GM23338 (cell line): Measurements from ENCODE around the gene CAMTA1. TPM values are rescaled to one million over a fixed set of nuclear protein-coding genes. Genes with fewer than 3 reads are reported as not detected.

ENCODE experiments used
- ATAC-seq: fragments of 200-7000 bp; cut with Tn5 transposase; 3 replicates; pipeline ENCODE4 v1.9.1; 2020
- DNase-seq: peaks from one replicate; pipeline ENCODE4 v3.0.0-alpha.2; 2015; ENCODE audit warnings: low spot score
- H2AFZ ChIP-seq: fragments of 200-600 bp; sonication (generic); 2 replicates; pipeline ENCODE4 v1.8.0; 2016; ENCODE audit warnings: antibody characterized with exemption, mild to moderate bottlenecking, moderate library complexity
- H3F3A ChIP-seq: fragments of 200-600 bp; sonication (generic); replicated peaks from 2 replicates; pipeline ENCODE4 v1.8.0; 2017; ENCODE audit warnings: antibody characterized with exemption, mixed run types, low read depth
- H3K27ac ChIP-seq: fragments of 200-600 bp; sonication (generic); 2 replicates; pipeline ENCODE4 v1.6.1; 2016; ENCODE audit warnings: low read depth
- H3K27me3 ChIP-seq: fragments of 200-600 bp; sonication (generic); 2 replicates; pipeline ENCODE4 v1.8.0; 2016; ENCODE audit warnings: mild to moderate bottlenecking, mixed run types, moderate library complexity; ENCODE audit not compliant: insufficient read depth
- H3K36me3 ChIP-seq: fragments of 200-600 bp; sonication (generic); 2 replicates; pipeline ENCODE4 v1.8.0; 2016; ENCODE audit warnings: mild to moderate bottlenecking; ENCODE audit not compliant: insufficient read depth
- H3K4me1 ChIP-seq: fragments of 200-600 bp; sonication (generic); 2 replicates; pipeline ENCODE4 v1.8.0; 2016; ENCODE audit warnings: mild to moderate bottlenecking, moderate library complexity; ENCODE audit not compliant: insufficient read depth
- H3K4me2 ChIP-seq: fragments of 200-600 bp; sonication (generic); 2 replicates; pipeline ENCODE4 v1.7.1; 2017; ENCODE audit warnings: mixed run types
- H3K4me3 ChIP-seq: fragments of 200-600 bp; sonication (generic); 2 replicates; pipeline ENCODE4 v1.6.1; 2016; ENCODE audit warnings: mixed run types
- H3K79me2 ChIP-seq: fragments of 200-600 bp; sonication (generic); replicated peaks from 2 replicates; pipeline ENCODE4 v1.8.0; 2017; ENCODE audit warnings: mild to moderate bottlenecking; ENCODE audit not compliant: insufficient read depth
- H3K9me2 ChIP-seq: fragments of 200-600 bp; sonication (generic); 2 replicates; pipeline ENCODE4 v1.8.0; 2017; ENCODE audit not compliant: insufficient read depth
- H4K20me1 ChIP-seq: fragments of 200-600 bp; sonication (generic); replicated peaks from 2 replicates; pipeline ENCODE4 v1.8.0; 2017; ENCODE audit warnings: mild to moderate bottlenecking; ENCODE audit not compliant: insufficient read depth
- H3K27ac Mint-ChIP-seq: 2 replicates; pipeline ENCODE4 v1.8.0; 2020; ENCODE audit warnings: inconsistent platforms, mild to moderate bottlenecking, moderate library complexity, mixed read lengths
- H3K27me3 Mint-ChIP-seq: 3 replicates; pipeline ENCODE4 v1.8.0; 2022; ENCODE audit warnings: low read depth, mild to moderate bottlenecking, moderate library complexity, mixed read lengths, inconsistent platforms; ENCODE audit not compliant: insufficient read depth, poor library complexity
- H3K36me3 Mint-ChIP-seq: 3 replicates; pipeline ENCODE4 v1.8.0; 2021; ENCODE audit warnings: low read depth, mild to moderate bottlenecking, inconsistent platforms, moderate library complexity, mixed read lengths
- H3K4me1 Mint-ChIP-seq: 3 replicates; pipeline ENCODE4 v1.8.0; 2020; ENCODE audit warnings: mild to moderate bottlenecking, inconsistent platforms, mixed read lengths
- H3K4me3 Mint-ChIP-seq: 3 replicates; pipeline ENCODE4 v1.8.0; 2021; ENCODE audit warnings: moderate library complexity, mild to moderate bottlenecking, inconsistent platforms, mixed read lengths
- H3K9me3 Mint-ChIP-seq: 3 replicates; pipeline ENCODE4 v1.8.0; 2020; ENCODE audit warnings: moderate library complexity, mild to moderate bottlenecking, inconsistent platforms, mixed read lengths
- CREB1 ChIP-seq: fragments of 250-450 bp; sonication (Bioruptor Pico); IDR thresholded peaks from 2 replicates; pipeline ENCODE4 v1.5.0; 2020; ENCODE audit warnings: low read depth, mild to moderate bottlenecking, moderate library complexity
- CTCF ChIP-seq, 2 experiments: fragments of 200-600 bp in 1 of 2; sonication (generic) in 1 of 2; conservative IDR thresholded peaks; 2 replicates each; pipeline versions ENCODE4 v1.5.1 to v1.6.1; 2016 to 2017; ENCODE audit warnings: antibody characterized with exemption in 2 of 2, low read depth in 2 of 2, mild to moderate bottlenecking in 2 of 2, moderate library complexity in 1 of 2
- EZH2 ChIP-seq: fragments of 200-600 bp; sonication (generic); IDR thresholded peaks from one replicate; pipeline ENCODE4 v1.8.0; 2017; ENCODE audit warnings: antibody characterized with exemption, mild to moderate bottlenecking, low read depth; ENCODE audit not compliant: unreplicated experiment
- EZH2phosphoT487 ChIP-seq: fragments of 200-600 bp; sonication (generic); IDR thresholded peaks from one replicate; pipeline ENCODE4 v1.8.1; 2018; ENCODE audit warnings: antibody characterized with exemption; ENCODE audit not compliant: unreplicated experiment
- JUNB ChIP-seq: IDR thresholded peaks from one replicate; pipeline ENCODE4 v1.6.1; 2016; ENCODE audit warnings: antibody characterized with exemption; ENCODE audit not compliant: unreplicated experiment
- NANOG ChIP-seq: IDR thresholded peaks from 2 replicates; pipeline ENCODE4 v1.6.1; 2016; ENCODE audit warnings: antibody characterized with exemption, borderline replicate concordance
- POLR2AphosphoS5 ChIP-seq: IDR thresholded peaks from 2 replicates; pipeline ENCODE4 v1.6.1; 2016; ENCODE audit warnings: antibody characterized with exemption, low read depth
- REST ChIP-seq: IDR thresholded peaks from one replicate; pipeline ENCODE4 v1.6.1; 2018; ENCODE audit warnings: antibody characterized with exemption; ENCODE audit not compliant: unreplicated experiment
- STAT1 ChIP-seq: IDR thresholded peaks from one replicate; pipeline ENCODE4 v1.6.1; 2016; ENCODE audit warnings: antibody characterized with exemption; ENCODE audit not compliant: unreplicated experiment
- ZNF114 ChIP-seq: fragments of 250-450 bp; sonication (Bioruptor Pico); IDR thresholded peaks from 2 replicates; pipeline ENCODE4 v1.5.0; 2020; ENCODE audit warnings: mild to moderate bottlenecking, moderate library complexity
- ZNF331 ChIP-seq: fragments of 250-450 bp; sonication (Bioruptor Pico); IDR thresholded peaks from 2 replicates; pipeline ENCODE4 v1.5.0; 2020; ENCODE audit warnings: low read depth, mild to moderate bottlenecking, moderate library complexity
- ZNF462 ChIP-seq: fragments of 250-450 bp; sonication (Bioruptor Pico); IDR thresholded peaks from 2 replicates; pipeline ENCODE4 v1.5.0; 2020; ENCODE audit warnings: mild to moderate bottlenecking, moderate library complexity
- polyA plus RNA-seq: library from polyadenylated mRNA; unstranded; fragments of >200 nt; fragmentation: Nextera tagmentation; extraction: Ambion mirVana; gene quantifications from 2 replicates; pipeline ENCODE4 v1.2.1, GENCODE V29; 2016
- total RNA-seq: library from RNA; depleted of rRNA; stranded (reverse); fragments of >200 nt; shearing (Covaris generic); gene quantifications from 2 replicates; pipeline ENCODE4 v1.2.3, GENCODE V29; 2014
- TF ChIP-seq, protein P1 (sequence below): IDR thresholded peaks from 2 replicates; pipeline ENCODE4 v1.6.1; 2016; ENCODE audit warnings: antibody characterized with exemption

CAMTA1 gene
- total and polyA plus RNA-seq, 2 experiments from 2014 or later, result 115 to 519 TPM

GRCh38 chr1:6909401-6909800, 124.1 kb downstream of the CAMTA1 start:
- Histone ChIP-seq H4K20me1 (no peaks in the 10 kb centered on the region), H2AFZ (no peak overlapping the region), H3K27me3 (no peaks in the 10 kb centered on the region), H3K4me3 (no peak overlapping the region), H3K4me1 (peaks cover 26% of the 10 kb centered on the region), H3K27ac (no peak overlapping the region), H3F3A (no peaks in the 10 kb centered on the region), H3K9me2 (no peaks in the 10 kb centered on the region), H3K36me3 (no peaks in the 10 kb centered on the region), H3K4me2 (no peak overlapping the region), H3K79me2 (no peaks in the 10 kb centered on the region)
- Mint-ChIP-seq H3K27ac (no peak overlapping the region), H3K9me3 (peaks cover 4% of the 10 kb centered on the region; the same call in 2 of the 3 replicates), H3K4me1 (peaks cover 58% of the 10 kb centered on the region), H3K4me3 (no peak overlapping the region), H3K27me3 (peaks cover 16% of the 10 kb centered on the region), H3K36me3 (no peaks in the 10 kb centered on the region; the same call in 2 of the 3 replicates)
- no peak for DNase-seq
- ATAC-seq, result no peak
- TF ChIP-seq POLR2AphosphoS5 (no peak), REST (no peak), EZH2 (no peak), ZNF114 (no peak), ZNF331 (CRISPR knock-in tag) (no peak), EZH2phosphoT487 (no peak), NANOG (no peak), CTCF (conservative IDR thresholded peaks at IDR 0.05; ENCODE audit: low read depth in 2 of 2) (no peak), CREB1 (CRISPR knock-in tag) (no peak), STAT1 (no peak), JUNB (no peak), ZNF462 (CRISPR knock-in tag) (no peak)
- TF ChIP-seq, protein P1, sequence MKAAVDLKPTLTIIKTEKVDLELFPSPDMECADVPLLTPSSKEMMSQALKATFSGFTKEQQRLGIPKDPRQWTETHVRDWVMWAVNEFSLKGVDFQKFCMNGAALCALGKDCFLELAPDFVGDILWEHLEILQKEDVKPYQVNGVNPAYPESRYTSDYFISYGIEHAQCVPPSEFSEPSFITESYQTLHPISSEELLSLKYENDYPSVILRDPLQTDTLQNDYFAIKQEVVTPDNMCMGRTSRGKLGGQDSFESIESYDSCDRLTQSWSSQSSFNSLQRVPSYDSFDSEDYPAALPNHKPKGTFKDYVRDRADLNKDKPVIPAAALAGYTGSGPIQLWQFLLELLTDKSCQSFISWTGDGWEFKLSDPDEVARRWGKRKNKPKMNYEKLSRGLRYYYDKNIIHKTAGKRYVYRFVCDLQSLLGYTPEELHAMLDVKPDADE, result no peak
